Measurements from ENCODE around the gene ACTMAP. TPM values are rescaled to one million over a fixed set of nuclear protein-coding genes. Genes with fewer than 3 reads are reported as not detected.
A peak's percentile ranks its signal among the peaks of the same experiment; 100 is the strongest.

Gene ACTMAP
- total and polyA plus RNA-seq, 2 of the 13 experiments (the other 11 are each of a cell fraction or from before 2014, with no cell fraction given) = 2.2 to 7.9 TPM

GRCh38 chr19:40716482-40717324, 33.6 kb downstream of the ACTMAP start, which contains the start of the genes COQ8B and ITPKC (continued):
- TF ChIP-seq GMEB2 (CRISPR knock-in tag; IDR thresholded peaks at IDR 0.05; ENCODE audit: low read depth) = no peak
- TF ChIP-seq CSRNP1 (CRISPR knock-in tag; IDR thresholded peaks at IDR 0.05) = 0 out of 2 replicates have a peak, but pooled peaks have one; percentile 56
- TF ChIP-seq MAFK (conservative IDR thresholded peaks at IDR 0.05 in 1 of 2, IDR thresholded peaks at IDR 0.05 in 1 of 2; ENCODE audit: low read length in 2 of 2) = no peak
- no peak for TF ChIP-seq PBX3 (CRISPR knock-in tag; IDR thresholded peaks at IDR 0.05; ENCODE audit: borderline replicate concordance)
- no peak for TF ChIP-seq FOSL1 (CRISPR knock-in tag; IDR thresholded peaks at IDR 0.05; ENCODE audit: borderline replicate concordance)
- TF ChIP-seq ZSCAN12 (CRISPR knock-in tag; IDR thresholded peaks at IDR 0.05) = no peak
- TF ChIP-seq, protein P1, sequence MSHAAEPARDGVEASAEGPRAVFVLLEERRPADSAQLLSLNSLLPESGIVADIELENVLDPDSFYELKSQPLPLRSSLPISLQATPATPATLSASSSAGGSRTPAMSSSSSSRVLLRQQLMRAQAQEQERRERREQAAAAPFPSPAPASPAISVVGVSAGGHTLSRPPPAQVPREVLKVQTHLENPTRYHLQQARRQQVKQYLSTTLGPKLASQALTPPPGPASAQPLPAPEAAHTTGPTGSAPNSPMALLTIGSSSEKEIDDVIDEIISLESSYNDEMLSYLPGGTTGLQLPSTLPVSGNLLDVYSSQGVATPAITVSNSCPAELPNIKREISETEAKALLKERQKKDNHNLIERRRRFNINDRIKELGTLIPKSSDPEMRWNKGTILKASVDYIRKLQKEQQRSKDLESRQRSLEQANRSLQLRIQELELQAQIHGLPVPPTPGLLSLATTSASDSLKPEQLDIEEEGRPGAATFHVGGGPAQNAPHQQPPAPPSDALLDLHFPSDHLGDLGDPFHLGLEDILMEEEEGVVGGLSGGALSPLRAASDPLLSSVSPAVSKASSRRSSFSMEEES (CRISPR knock-in tag; IDR thresholded peaks at IDR 0.05) = peak; percentile 40; the same call in 1 of the 2 replicates
- 0 out of 2 replicates have a peak, but pooled peaks have one; percentile 3 for TF ChIP-seq ZNF772 (CRISPR knock-in tag; IDR thresholded peaks at IDR 0.05)
- 0 out of 2 replicates have a peak, but pooled peaks have one; percentile 23 for TF ChIP-seq NFYB (CRISPR knock-in tag; IDR thresholded peaks at IDR 0.05)
- TF ChIP-seq ZFP41 (CRISPR knock-in tag; IDR thresholded peaks at IDR 0.05; ENCODE audit: borderline replicate concordance) = no peak
- no peak for TF ChIP-seq ZEB1 (IDR thresholded peaks at IDR 0.05; ENCODE audit: insufficient replicate concordance, low read depth)
- no peak for TF ChIP-seq NFIC (IDR thresholded peaks at IDR 0.05; ENCODE audit: low read length)
- TF ChIP-seq, protein P2, sequence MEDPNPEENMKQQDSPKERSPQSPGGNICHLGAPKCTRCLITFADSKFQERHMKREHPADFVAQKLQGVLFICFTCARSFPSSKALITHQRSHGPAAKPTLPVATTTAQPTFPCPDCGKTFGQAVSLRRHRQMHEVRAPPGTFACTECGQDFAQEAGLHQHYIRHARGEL (CRISPR knock-in tag; IDR thresholded peaks at IDR 0.05) = no peak
- peak; percentile 53 for TF ChIP-seq ZBTB2 (CRISPR knock-in tag; IDR thresholded peaks at IDR 0.05; ENCODE audit: low read depth)
- TF ChIP-seq, protein P3, sequence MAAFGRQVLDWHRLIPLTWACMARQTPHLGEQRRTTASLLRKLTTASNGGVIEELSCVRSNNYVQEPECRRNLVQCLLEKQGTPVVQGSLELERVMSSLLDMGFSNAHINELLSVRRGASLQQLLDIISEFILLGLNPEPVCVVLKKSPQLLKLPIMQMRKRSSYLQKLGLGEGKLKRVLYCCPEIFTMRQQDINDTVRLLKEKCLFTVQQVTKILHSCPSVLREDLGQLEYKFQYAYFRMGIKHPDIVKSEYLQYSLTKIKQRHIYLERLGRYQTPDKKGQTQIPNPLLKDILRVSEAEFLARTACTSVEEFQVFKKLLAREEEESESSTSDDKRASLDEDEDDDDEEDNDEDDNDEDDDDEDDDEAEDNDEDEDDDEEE (CRISPR knock-in tag; IDR thresholded peaks at IDR 0.05) = no peak
- no peak for TF ChIP-seq TBP (CRISPR knock-in tag; IDR thresholded peaks at IDR 0.05)
- TF ChIP-seq STAG1 (CRISPR knock-in tag; IDR thresholded peaks at IDR 0.05) = no peak
- no peak for TF ChIP-seq EZH2 (conservative IDR thresholded peaks at IDR 0.05; ENCODE audit: low read depth, low read length)
